HepG2 (cell line): ENCODE data around the gene ANKRD55. TPM values are rescaled to one million over a fixed set of nuclear protein-coding genes. Genes with fewer than 3 reads are reported as not detected.

ENCODE experiments used
- CBX5 ChIP-seq: sonication (generic); formaldehyde crosslinking; IDR thresholded peaks from 2 replicates; pipeline ENCODE4 v1.4.0; 2020; ENCODE audit warnings: missing genetic modification reagents, borderline replicate concordance
- CENPBD1 ChIP-seq: sonication (generic); formaldehyde crosslinking; IDR thresholded peaks from 2 replicates; pipeline ENCODE4 v1.8.0; 2022; ENCODE audit warnings: missing genetic modification reagents, low read depth, mild to moderate bottlenecking, borderline replicate concordance
- EEA1 ChIP-seq: sonication (generic); formaldehyde crosslinking; IDR thresholded peaks from 2 replicates; pipeline ENCODE4 v1.5.1; 2020; ENCODE audit warnings: mild to moderate bottlenecking, missing genetic modification reagents, borderline replicate concordance
- ELF1 ChIP-seq: sonication (generic); formaldehyde crosslinking; IDR thresholded peaks from 2 replicates; pipeline ENCODE4 v1.4.0; 2020; ENCODE audit warnings: missing genetic modification reagents
- FOXP1 ChIP-seq, 2 experiments: fragments of 450-650 bp in 1 of 2; IDR thresholded peaks; 2 replicates each; pipeline ENCODE4 v1.6.1; 2017 to 2018; ENCODE audit warnings: antibody characterized with exemption in 1 of 2
- KMT2A ChIP-seq: sonication (generic); formaldehyde crosslinking; IDR thresholded peaks from 2 replicates; pipeline ENCODE4 v1.4.0; 2020; ENCODE audit warnings: missing genetic modification reagents
- MXD3 ChIP-seq: IDR thresholded peaks from 2 replicates; pipeline ENCODE4 v1.6.1; 2016; ENCODE audit warnings: mild to moderate bottlenecking, missing biosample characterization, missing genetic modification reagents
- NR2F2 ChIP-seq: IDR thresholded peaks from 2 replicates; pipeline ENCODE4 v1.6.1; 2012; ENCODE audit warnings: low read depth, inconsistent platforms, borderline replicate concordance
- PCBP2 ChIP-seq: fragments of 200-400 bp; formaldehyde crosslinking; optimal IDR thresholded peaks from 2 replicates; pipeline ENCODE3; 2018; ENCODE audit warnings: low read length, low read depth; ENCODE audit not compliant: poor library complexity, severe bottlenecking
- RBAK ChIP-seq: sonication (generic); formaldehyde crosslinking; IDR thresholded peaks from 2 replicates; pipeline ENCODE4 v1.5.1; 2020; ENCODE audit warnings: mild to moderate bottlenecking, missing genetic modification reagents
- SAFB2 ChIP-seq: sonication (generic); formaldehyde crosslinking; IDR thresholded peaks from 2 replicates; pipeline ENCODE4 v1.5.1; 2020; ENCODE audit warnings: missing genetic modification reagents, low read depth, mild to moderate bottlenecking, borderline replicate concordance
- SPEN ChIP-seq: sonication (generic); formaldehyde crosslinking; IDR thresholded peaks from 2 replicates; pipeline ENCODE4 v1.5.1; 2020; ENCODE audit warnings: low read depth, mild to moderate bottlenecking, missing genetic modification reagents
- TEAD3 ChIP-seq: optimal IDR thresholded peaks from 2 replicates; pipeline ENCODE3; 2016; ENCODE audit warnings: borderline replicate concordance
- ZMYM3 ChIP-seq: sonication (generic); formaldehyde crosslinking; IDR thresholded peaks from 2 replicates; pipeline ENCODE4 v1.5.1; 2020; ENCODE audit warnings: mild to moderate bottlenecking, missing genetic modification reagents
- ZNF232 ChIP-seq: sonication (generic); formaldehyde crosslinking; IDR thresholded peaks from 2 replicates; pipeline ENCODE4 v1.4.0; 2020; ENCODE audit warnings: missing genetic modification reagents, borderline replicate concordance
- ZNF350 ChIP-seq: sonication (generic); formaldehyde crosslinking; IDR thresholded peaks from 2 replicates; pipeline ENCODE4 v1.4.0; 2020; ENCODE audit warnings: mild to moderate bottlenecking, low read depth, missing genetic modification reagents, borderline replicate concordance
- ZNF513 ChIP-seq: sonication (generic); formaldehyde crosslinking; conservative IDR thresholded peaks from 2 replicates; pipeline ENCODE4 v1.5.0; 2020; ENCODE audit warnings: missing genetic modification reagents
- ZNF639 ChIP-seq: conservative IDR thresholded peaks from 2 replicates; pipeline ENCODE4 v1.6.1; 2018; ENCODE audit warnings: missing genetic modification reagents
- polyA plus RNA-seq, 8 experiments: library from polyadenylated mRNA; depleted of rRNA in 3 of 8; stranded (reverse) in 7 of 8; unstranded in 1 of 8; fragments of >200 nt; fragmentation: Illumina TruSeq in 4 of 8; extraction: Trizol in 4 of 8; gene quantifications; 2 replicates each; pipeline versions ENCODE4 v1.2.1 to v1.2.3, GENCODE V29; 2011 to 2016; ENCODE audit warnings: low read depth in 4 of 8, missing spikeins in 1 of 8, mixed read lengths in 1 of 8; ENCODE audit not compliant: insufficient read depth in 1 of 8
- total RNA-seq, 5 experiments: library from RNA; depleted of rRNA; stranded (reverse); fragments of >200 nt; fragmentation: Illumina TruSeq; extraction: Trizol; gene quantifications; 2 replicates each; pipeline ENCODE4 v1.2.3, GENCODE V29; 2016; ENCODE audit warnings: low read depth in 1 of 5
- TF ChIP-seq, protein P1 (sequence below): IDR thresholded peaks from 2 replicates; pipeline ENCODE4 v1.6.1; 2016; ENCODE audit warnings: missing compliant biosample characterization, missing genetic modification reagents, borderline replicate concordance

ANKRD55 gene
- total and polyA plus RNA-seq, 2 of the 13 experiments (the other 11 are each of a cell fraction or from before 2014, with no cell fraction given), result 0.11 to 0.28 TPM

GRCh38 chr5:56215019-56215830 is 17.9 kb downstream of the ANKRD55 start (continued):
- no peak for TF ChIP-seq ZNF513 (CRISPR knock-in tag)
- no peak for TF ChIP-seq MXD3 (CRISPR knock-in tag)
- TF ChIP-seq CBX5 (CRISPR knock-in tag), result no peak; the same call in 1 of the 2 replicates
- TF ChIP-seq ZNF232, result no peak
- no peak for TF ChIP-seq CENPBD1
- TF ChIP-seq KMT2A (CRISPR knock-in tag), result no peak
- no peak for TF ChIP-seq SPEN (CRISPR knock-in tag)
- TF ChIP-seq ZNF639 (CRISPR knock-in tag), result no peak
- TF ChIP-seq RBAK (CRISPR knock-in tag), result no peak
- peak; percentile 47; the same call in 1 of the 2 replicates for TF ChIP-seq ZNF350
- TF ChIP-seq, protein P1, sequence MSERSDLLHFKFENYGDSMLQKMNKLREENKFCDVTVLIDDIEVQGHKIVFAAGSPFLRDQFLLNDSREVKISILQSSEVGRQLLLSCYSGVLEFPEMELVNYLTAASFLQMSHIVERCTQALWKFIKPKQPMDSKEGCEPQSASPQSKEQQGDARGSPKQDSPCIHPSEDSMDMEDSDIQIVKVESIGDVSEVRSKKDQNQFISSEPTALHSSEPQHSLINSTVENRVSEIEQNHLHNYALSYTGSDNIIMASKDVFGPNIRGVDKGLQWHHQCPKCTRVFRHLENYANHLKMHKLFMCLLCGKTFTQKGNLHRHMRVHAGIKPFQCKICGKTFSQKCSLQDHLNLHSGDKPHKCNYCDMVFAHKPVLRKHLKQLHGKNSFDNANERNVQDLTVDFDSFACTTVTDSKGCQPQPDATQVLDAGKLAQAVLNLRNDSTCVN (CRISPR knock-in tag), result no peak
- TF ChIP-seq FOXP1 (IDR thresholded peaks at IDR 0.05), result no peak
- TF ChIP-seq FOXP1 (CRISPR knock-in tag; IDR thresholded peaks at IDR 0.05), result peak; percentile 79
- no peak for TF ChIP-seq EEA1 (CRISPR knock-in tag)
- TF ChIP-seq ELF1 (CRISPR knock-in tag), result no peak
- no peak for TF ChIP-seq SAFB2 (CRISPR knock-in tag)
- TF ChIP-seq NR2F2, result 0 out of 2 replicates have a peak, but pooled peaks have one; percentile 61
- peak; percentile 72 for TF ChIP-seq ZMYM3 (CRISPR knock-in tag)
- TF ChIP-seq TEAD3 (CRISPR knock-in tag), result peak; percentile 58
- TF ChIP-seq PCBP2, result no peak
